ENCODE results near the gene ITFG1. TPM values are rescaled to one million over a fixed set of nuclear protein-coding genes. Genes with fewer than 3 reads are reported as not detected.
A peak's percentile ranks its signal among the peaks of the same experiment; 100 is the strongest.
"Not testable (repeated sequence)": the region's sequence is repeated elsewhere in the genome, so short reads cannot be mapped to it uniquely, and the experiment has no call there.

ITFG1 gene
- total RNA-seq, 1 donor from 2014 or later = 66.3 TPM

DNA sequence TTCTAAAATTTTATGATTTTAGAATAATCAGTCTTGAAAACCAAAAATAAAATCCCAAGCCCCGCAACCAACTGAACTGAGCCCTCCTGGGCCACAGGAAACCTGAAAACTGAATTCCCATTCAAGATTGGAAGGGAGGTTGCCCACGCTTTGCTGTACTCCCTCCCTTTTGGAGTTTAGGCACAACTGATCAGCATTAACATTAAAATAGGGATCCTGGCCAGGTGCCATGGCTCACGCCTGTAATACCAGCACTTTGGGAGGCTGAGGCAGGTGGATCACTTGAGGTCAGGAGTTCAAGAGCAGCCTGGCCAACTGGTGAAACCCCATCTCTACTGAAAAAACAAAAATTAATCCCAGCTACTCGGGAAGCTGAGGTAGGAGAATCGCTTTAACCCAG, 264.4 kb downstream of the ITFG1 start:
- H3K27me3 Mint-ChIP-seq (ENCODE audit: unreplicated experiment) = no peaks in the 10 kb centered on the region
- no peaks in the 10 kb centered on the region for H3K9me3 Mint-ChIP-seq (ENCODE audit: unreplicated experiment)
- H3K4me1 Mint-ChIP-seq (ENCODE audit: unreplicated experiment) = no peaks in the 10 kb centered on the region
- no peak for TF ChIP-seq CTCF (IDR thresholded peaks at IDR 0.05; ENCODE audit: unreplicated experiment)
- no peak overlapping the region for H3K27ac Mint-ChIP-seq (ENCODE audit: unreplicated experiment)
- no peak overlapping the region for H3K4me3 Mint-ChIP-seq (ENCODE audit: unreplicated experiment)
- no peak for DNase-seq (ENCODE audit: low spot score)
- H3K36me3 Mint-ChIP-seq (ENCODE audit: low read depth, unreplicated experiment) = peaks cover 9% of the 10 kb centered on the region

DNA sequence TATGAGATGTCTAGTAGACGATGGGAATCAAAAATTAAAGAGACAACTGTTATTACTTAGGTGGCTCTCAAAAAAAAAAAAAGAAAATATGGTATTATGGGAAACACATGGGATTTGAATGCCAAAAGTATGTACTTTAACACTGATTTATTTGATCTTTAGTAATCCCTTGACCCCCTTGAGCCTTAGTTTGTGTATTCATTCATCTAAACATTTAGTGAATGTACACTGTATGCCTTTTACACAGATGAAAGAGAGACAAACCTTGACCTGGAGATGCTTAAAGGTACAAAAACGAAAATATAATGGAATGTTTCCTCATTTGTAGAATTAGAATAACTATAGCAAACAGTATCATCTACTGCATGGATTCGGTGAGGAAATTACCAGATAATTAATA, 278.5 kb downstream of the ITFG1 start:
- Mint-ChIP-seq H3K4me3 (ENCODE audit: unreplicated experiment) (peak overlapping the region; percentile 65), H3K27ac (ENCODE audit: unreplicated experiment) (no peak overlapping the region), H3K27me3 (ENCODE audit: unreplicated experiment) (no peaks in the 10 kb centered on the region), H3K36me3 (ENCODE audit: low read depth, unreplicated experiment) (peaks cover 19% of the 10 kb centered on the region), H3K9me3 (ENCODE audit: unreplicated experiment) (peaks cover 12% of the 10 kb centered on the region), H3K4me1 (ENCODE audit: unreplicated experiment) (no peaks in the 10 kb centered on the region)
- DNase-seq (ENCODE audit: low spot score) = no peak
- no peak for TF ChIP-seq CTCF (IDR thresholded peaks at IDR 0.05; ENCODE audit: unreplicated experiment)

GRCh38 chr16:47181066-47181465, 279.8 kb downstream of the ITFG1 start:
- Mint-ChIP-seq H3K9me3 (ENCODE audit: unreplicated experiment) (peaks cover 12% of the 10 kb centered on the region), H3K36me3 (ENCODE audit: low read depth, unreplicated experiment) (peaks cover 19% of the 10 kb centered on the region)
- not testable (repeated sequence) for H3K4me3 Mint-ChIP-seq (ENCODE audit: unreplicated experiment); H3K27me3 Mint-ChIP-seq (ENCODE audit: unreplicated experiment); H3K4me1 Mint-ChIP-seq (ENCODE audit: unreplicated experiment); H3K27ac Mint-ChIP-seq (ENCODE audit: unreplicated experiment); DNase-seq (ENCODE audit: low spot score)

- Mint-ChIP-seq H3K4me1 (ENCODE audit: unreplicated experiment) (no peaks in the 10 kb centered on the region), H3K4me3 (ENCODE audit: unreplicated experiment) (peak overlapping the region; percentile 85), H3K27me3 (ENCODE audit: unreplicated experiment) (no peaks in the 10 kb centered on the region), H3K36me3 (ENCODE audit: low read depth, unreplicated experiment) (peaks cover 19% of the 10 kb centered on the region), H3K9me3 (ENCODE audit: unreplicated experiment) (peaks cover 12% of the 10 kb centered on the region), H3K27ac (ENCODE audit: unreplicated experiment) (no peak overlapping the region)
- no peak for TF ChIP-seq CTCF (IDR thresholded peaks at IDR 0.05; ENCODE audit: unreplicated experiment)
- no peak for DNase-seq (ENCODE audit: low spot score)
Measured at GRCh38 chr16:47180073-47180472, 280.8 kb downstream of the ITFG1 start.

- no peak for DNase-seq (ENCODE audit: low spot score)
- Mint-ChIP-seq H3K4me3 (ENCODE audit: unreplicated experiment) (no peak overlapping the region), H3K27me3 (ENCODE audit: unreplicated experiment) (no peaks in the 10 kb centered on the region), H3K4me1 (ENCODE audit: unreplicated experiment) (no peaks in the 10 kb centered on the region), H3K36me3 (ENCODE audit: low read depth, unreplicated experiment) (peaks cover 6% of the 10 kb centered on the region), H3K9me3 (ENCODE audit: unreplicated experiment) (peaks cover 5% of the 10 kb centered on the region), H3K27ac (ENCODE audit: unreplicated experiment) (no peak overlapping the region)
- no peak for TF ChIP-seq CTCF (IDR thresholded peaks at IDR 0.05; ENCODE audit: unreplicated experiment)
Measured at GRCh38 chr16:47175152-47175551, 285.7 kb downstream of the ITFG1 start.
